Glutamatergic neuron (in vitro differentiated cells): ENCODE results near the gene RCOR1. TPM values are rescaled to one million over a fixed set of nuclear protein-coding genes. Genes with fewer than 3 reads are reported as not detected.

ENCODE experiments used
- DNase-seq: peaks from one replicate; pipeline ENCODE4 v3.0.0; 2022
- H3K27ac Mint-ChIP-seq: one replicate; pipeline ENCODE4 v1.8.0; 2020; ENCODE audit warnings: mild to moderate bottlenecking, mixed read lengths, inconsistent platforms; ENCODE audit not compliant: unreplicated experiment
- H3K27me3 Mint-ChIP-seq: one replicate; pipeline ENCODE4 v1.8.0; 2020; ENCODE audit warnings: mild to moderate bottlenecking, moderate library complexity, mixed read lengths, inconsistent platforms; ENCODE audit not compliant: unreplicated experiment
- H3K36me3 Mint-ChIP-seq: one replicate; pipeline ENCODE4 v1.8.0; 2020; ENCODE audit warnings: mild to moderate bottlenecking, mixed read lengths, inconsistent platforms; ENCODE audit not compliant: unreplicated experiment
- H3K4me1 Mint-ChIP-seq: one replicate; pipeline ENCODE4 v1.8.0; 2020; ENCODE audit warnings: mild to moderate bottlenecking, low read depth, mixed read lengths, inconsistent platforms; ENCODE audit not compliant: unreplicated experiment
- H3K4me3 Mint-ChIP-seq: one replicate; pipeline ENCODE4 v1.8.0; 2020; ENCODE audit warnings: mild to moderate bottlenecking, mixed read lengths, inconsistent platforms; ENCODE audit not compliant: unreplicated experiment
- H3K9me3 Mint-ChIP-seq: one replicate; pipeline ENCODE4 v1.8.0; 2020; ENCODE audit warnings: mild to moderate bottlenecking, moderate library complexity, mixed read lengths, inconsistent platforms; ENCODE audit not compliant: unreplicated experiment
- CTCF ChIP-seq: fragments of 200-600 bp; sonication (generic); IDR thresholded peaks from one replicate; pipeline ENCODE4 v1.5.0; 2021; ENCODE audit not compliant: partially characterized antibody, unreplicated experiment
- total RNA-seq: library from RNA; stranded (reverse); fragmentation: NEBNext Ultra II Directional; extraction: Animal tissue kit (Norgen Biotek cat#: 25700); gene quantifications from one replicate; pipeline ENCODE4 v1.2.1, GENCODE V29; 2021; ENCODE audit not compliant: unreplicated experiment

The RCOR1 gene
- total RNA-seq, 1 donor from 2014 or later: 14.3 TPM

- TF ChIP-seq CTCF: no peak
- Mint-ChIP-seq H3K27ac (no peak overlapping the region), H3K27me3 (no peaks in the 10 kb centered on the region), H3K9me3 (peaks cover 1% of the 10 kb centered on the region), H3K4me1 (peaks cover 22% of the 10 kb centered on the region), H3K36me3 (peaks cover 13% of the 10 kb centered on the region), H3K4me3 (no peak overlapping the region)
- no peak for DNase-seq
Measured at GRCh38 chr14:102699416-102700110, 107.1 kb downstream of the RCOR1 start.

- Mint-ChIP-seq H3K4me1 (no peaks in the 10 kb centered on the region), H3K9me3 (no peaks in the 10 kb centered on the region), H3K4me3 (no peak overlapping the region), H3K27me3 (peaks cover 2% of the 10 kb centered on the region), H3K27ac (no peak overlapping the region), H3K36me3 (no peaks in the 10 kb centered on the region)
- TF ChIP-seq CTCF: no peak
- DNase-seq: no peak
Measured at GRCh38 chr14:102708494-102708893, 116.0 kb downstream of the RCOR1 start.

GRCh38 chr14:102711207-102711606 is 118.8 kb downstream of the RCOR1 start:
- Mint-ChIP-seq H3K4me1 (no peaks in the 10 kb centered on the region), H3K4me3 (no peak overlapping the region), H3K27me3 (no peaks in the 10 kb centered on the region), H3K27ac (no peak overlapping the region), H3K9me3 (no peaks in the 10 kb centered on the region), H3K36me3 (no peaks in the 10 kb centered on the region)
- DNase-seq: no peak
- TF ChIP-seq CTCF: no peak

GRCh38 chr14:102711946-102712345 is 119.5 kb downstream of the RCOR1 start:
- H3K27ac Mint-ChIP-seq: no peak overlapping the region
- no peaks in the 10 kb centered on the region for H3K9me3 Mint-ChIP-seq
- no peaks in the 10 kb centered on the region for H3K36me3 Mint-ChIP-seq
- DNase-seq: no peak
- no peaks in the 10 kb centered on the region for H3K4me1 Mint-ChIP-seq
- no peaks in the 10 kb centered on the region for H3K27me3 Mint-ChIP-seq
- H3K4me3 Mint-ChIP-seq: no peak overlapping the region
- no peak for TF ChIP-seq CTCF

- DNase-seq: no peak
- H3K36me3 Mint-ChIP-seq: no peaks in the 10 kb centered on the region
- H3K27me3 Mint-ChIP-seq: no peaks in the 10 kb centered on the region
- H3K9me3 Mint-ChIP-seq: no peaks in the 10 kb centered on the region
- no peak overlapping the region for H3K4me3 Mint-ChIP-seq
- peaks cover under 1% of the 10 kb centered on the region for H3K4me1 Mint-ChIP-seq
- no peak overlapping the region for H3K27ac Mint-ChIP-seq
- no peak for TF ChIP-seq CTCF
Measured at GRCh38 chr14:102717276-102717675, 124.8 kb downstream of the RCOR1 start.
